ENCODE results near the gene CTSW. TPM values are rescaled to one million over a fixed set of nuclear protein-coding genes. Genes with fewer than 3 reads are reported as not detected.
"Not testable (repeated sequence)": the region's sequence is repeated elsewhere in the genome, so short reads cannot be mapped to it uniquely, and the experiment has no call there.

Gene CTSW
- polyA plus RNA-seq (2013, experiment 1 of 2), result not detected
- polyA plus RNA-seq (2013, experiment 2 of 2), result not detected

- peaks cover 24% of the 10 kb centered on the region for H3K36me3 ChIP-seq (ENCODE audit: insufficient read depth, low read length)
- no peak within 1 kb of the TSS for H3K9ac ChIP-seq (ENCODE audit: low read depth, low read length)
- H3K27ac ChIP-seq (ENCODE audit: low read depth, low read length), result no peak within 1 kb of the TSS
- H3K4me1 ChIP-seq (ENCODE audit: insufficient read depth, low read length), result no peaks in the 10 kb centered on the region
- H3K27me3 ChIP-seq (ENCODE audit: insufficient read depth, low read length), result no peaks in the 10 kb centered on the region
- 84% methylated on average over 7 of the region's 7 CpGs for WGBS
- H3K9me3 ChIP-seq (ENCODE audit: insufficient read depth, low read depth, low read length), result no peaks in the 10 kb centered on the region
- no peak within 1 kb of the TSS for H3K4me3 ChIP-seq (ENCODE audit: low read length)
Observed at GRCh38 chr11:65879617-65880016, at the start of gene CTSW. TSS of gene CTSW (plus strand) at chr11:65879837. CDS start at chr11:65879855, 18 bp downstream.

- H3K27me3 ChIP-seq (ENCODE audit: insufficient read depth, low read length); H3K4me1 ChIP-seq (ENCODE audit: insufficient read depth, low read length); H3K27ac ChIP-seq (ENCODE audit: low read depth, low read length); H3K36me3 ChIP-seq (ENCODE audit: insufficient read depth, low read length); H3K9ac ChIP-seq (ENCODE audit: low read depth, low read length); H3K9me3 ChIP-seq (ENCODE audit: insufficient read depth, low read depth, low read length); H3K4me3 ChIP-seq (ENCODE audit: low read length): not testable (repeated sequence)
Observed at GRCh38 chr11:65832231-65832630, 47.4 kb upstream of the CTSW start.

GRCh38 chr11:65833297-65834030, 46.2 kb upstream of the CTSW start, which contains the start of gene SNX32:
TSS of gene SNX32 (plus strand) at chr11:65833963. CDS start at chr11:65834066, 103 bp downstream.
- H3K4me1 ChIP-seq (ENCODE audit: insufficient read depth, low read length), result no peaks in the 10 kb centered on the region
- H3K36me3 ChIP-seq (ENCODE audit: insufficient read depth, low read length), result no peaks in the 10 kb centered on the region
- peak within 1 kb of the TSS; percentile 68 for H3K4me3 ChIP-seq (ENCODE audit: low read length)
- no peaks in the 10 kb centered on the region for H3K9me3 ChIP-seq (ENCODE audit: insufficient read depth, low read depth, low read length)
- peaks cover 10% of the 10 kb centered on the region for H3K27me3 ChIP-seq (ENCODE audit: insufficient read depth, low read length)
- peak within 1 kb of the TSS; percentile 87 for H3K9ac ChIP-seq (ENCODE audit: low read depth, low read length)
- 1% methylated on average over 63 of the region's 63 CpGs for WGBS
- H3K27ac ChIP-seq (ENCODE audit: low read depth, low read length), result peak within 1 kb of the TSS; percentile 69

- H3K27me3 ChIP-seq (ENCODE audit: insufficient read depth, low read length), result peaks cover 10% of the 10 kb centered on the region
- peak overlapping the region; percentile 68 for H3K4me3 ChIP-seq (ENCODE audit: low read length)
- H3K36me3 ChIP-seq (ENCODE audit: insufficient read depth, low read length), result no peaks in the 10 kb centered on the region
- WGBS, result 60% methylated on average over 6 of the region's 6 CpGs
- no peaks in the 10 kb centered on the region for H3K4me1 ChIP-seq (ENCODE audit: insufficient read depth, low read length)
- H3K9ac ChIP-seq (ENCODE audit: low read depth, low read length), result peak overlapping the region; percentile 87; the same call in 1 of the 2 replicates
- no peaks in the 10 kb centered on the region for H3K9me3 ChIP-seq (ENCODE audit: insufficient read depth, low read depth, low read length)
- no peak overlapping the region for H3K27ac ChIP-seq (ENCODE audit: low read depth, low read length)
Observed at GRCh38 chr11:65834202-65834601, 45.4 kb upstream of the CTSW start.

- no peak overlapping the region for H3K9ac ChIP-seq (ENCODE audit: low read depth, low read length)
- no peaks in the 10 kb centered on the region for H3K9me3 ChIP-seq (ENCODE audit: insufficient read depth, low read depth, low read length)
- no peaks in the 10 kb centered on the region for H3K27me3 ChIP-seq (ENCODE audit: insufficient read depth, low read length)
- no peaks in the 10 kb centered on the region for H3K36me3 ChIP-seq (ENCODE audit: insufficient read depth, low read length)
- WGBS, result 91% methylated on average over 4 of the region's 4 CpGs
- H3K4me1 ChIP-seq (ENCODE audit: insufficient read depth, low read length), result no peaks in the 10 kb centered on the region
- no peak overlapping the region for H3K4me3 ChIP-seq (ENCODE audit: low read length)
- no peak overlapping the region for H3K27ac ChIP-seq (ENCODE audit: low read depth, low read length)
Observed at GRCh38 chr11:65842144-65842543, 37.5 kb upstream of the CTSW start.

GRCh38 chr11:65843811-65844210, 35.8 kb upstream of the CTSW start:
- Histone ChIP-seq H3K4me3 (ENCODE audit: low read length) (no peak overlapping the region), H3K27ac (ENCODE audit: low read depth, low read length) (no peak overlapping the region), H3K4me1 (ENCODE audit: insufficient read depth, low read length) (no peaks in the 10 kb centered on the region), H3K36me3 (ENCODE audit: insufficient read depth, low read length) (no peaks in the 10 kb centered on the region), H3K9me3 (ENCODE audit: insufficient read depth, low read depth, low read length) (no peaks in the 10 kb centered on the region), H3K27me3 (ENCODE audit: insufficient read depth, low read length) (no peaks in the 10 kb centered on the region), H3K9ac (ENCODE audit: low read depth, low read length) (no peak overlapping the region)
- WGBS, result 93% methylated on average over 3 of the region's 3 CpGs

GRCh38 chr11:65844231-65844872, 35.3 kb upstream of the CTSW start:
- H3K4me3 ChIP-seq (ENCODE audit: low read length), result no peak overlapping the region
- H3K9me3 ChIP-seq (ENCODE audit: insufficient read depth, low read depth, low read length), result no peaks in the 10 kb centered on the region
- H3K27me3 ChIP-seq (ENCODE audit: insufficient read depth, low read length), result no peaks in the 10 kb centered on the region
- H3K36me3 ChIP-seq (ENCODE audit: insufficient read depth, low read length), result no peaks in the 10 kb centered on the region
- 90% methylated on average over 10 of the region's 10 CpGs for WGBS
- no peaks in the 10 kb centered on the region for H3K4me1 ChIP-seq (ENCODE audit: insufficient read depth, low read length)
- no peak overlapping the region for H3K27ac ChIP-seq (ENCODE audit: low read depth, low read length)
- no peak overlapping the region for H3K9ac ChIP-seq (ENCODE audit: low read depth, low read length)

- Histone ChIP-seq H3K36me3 (ENCODE audit: insufficient read depth, low read length) (0 out of 2 replicates have a peak, but pooled peaks cover 6% of the 10 kb centered on the region), H3K9me3 (ENCODE audit: insufficient read depth, low read depth, low read length) (no peaks in the 10 kb centered on the region), H3K27ac (ENCODE audit: low read depth, low read length) (no peak overlapping the region), H3K4me1 (ENCODE audit: insufficient read depth, low read length) (no peaks in the 10 kb centered on the region), H3K4me3 (ENCODE audit: low read length) (no peak overlapping the region), H3K27me3 (ENCODE audit: insufficient read depth, low read length) (no peaks in the 10 kb centered on the region), H3K9ac (ENCODE audit: low read depth, low read length) (no peak overlapping the region)
- WGBS, result 93% methylated on average over 3 of the region's 3 CpGs
Observed at GRCh38 chr11:65847746-65848145, 31.9 kb upstream of the CTSW start.

- H3K36me3 ChIP-seq (ENCODE audit: insufficient read depth, low read length), result peaks cover 16% of the 10 kb centered on the region
- H3K9ac ChIP-seq (ENCODE audit: low read depth, low read length); H3K4me3 ChIP-seq (ENCODE audit: low read length); H3K27me3 ChIP-seq (ENCODE audit: insufficient read depth, low read length); H3K27ac ChIP-seq (ENCODE audit: low read depth, low read length); H3K4me1 ChIP-seq (ENCODE audit: insufficient read depth, low read length); H3K9me3 ChIP-seq (ENCODE audit: insufficient read depth, low read depth, low read length): not testable (repeated sequence)
- 73% methylated on average over 7 of the region's 7 CpGs for WGBS
Observed at GRCh38 chr11:65848693-65849092, 30.9 kb upstream of the CTSW start.

- Histone ChIP-seq H3K4me1 (ENCODE audit: insufficient read depth, low read length) (no peaks in the 10 kb centered on the region), H3K36me3 (ENCODE audit: insufficient read depth, low read length) (peaks cover 22% of the 10 kb centered on the region), H3K27ac (ENCODE audit: low read depth, low read length) (no peak overlapping the region), H3K9me3 (ENCODE audit: insufficient read depth, low read depth, low read length) (no peaks in the 10 kb centered on the region), H3K4me3 (ENCODE audit: low read length) (no peak overlapping the region), H3K27me3 (ENCODE audit: insufficient read depth, low read length) (no peaks in the 10 kb centered on the region), H3K9ac (ENCODE audit: low read depth, low read length) (no peak overlapping the region)
- 74% methylated on average over 8 of the region's 8 CpGs for WGBS
Observed at GRCh38 chr11:65849366-65849765, 30.3 kb upstream of the CTSW start.

GRCh38 chr11:65849771-65850216, 29.8 kb upstream of the CTSW start:
- H3K36me3 ChIP-seq (ENCODE audit: insufficient read depth, low read length), result peaks cover 27% of the 10 kb centered on the region
- no peaks in the 10 kb centered on the region for H3K4me1 ChIP-seq (ENCODE audit: insufficient read depth, low read length)
- no peak overlapping the region for H3K4me3 ChIP-seq (ENCODE audit: low read length)
- H3K9me3 ChIP-seq (ENCODE audit: insufficient read depth, low read depth, low read length), result no peaks in the 10 kb centered on the region
- H3K27ac ChIP-seq (ENCODE audit: low read depth, low read length), result no peak overlapping the region
- WGBS, result 72% methylated on average over 16 of the region's 16 CpGs
- no peak overlapping the region for H3K9ac ChIP-seq (ENCODE audit: low read depth, low read length)
- H3K27me3 ChIP-seq (ENCODE audit: insufficient read depth, low read length), result no peaks in the 10 kb centered on the region
